GM21381 (cell line): ENCODE measurements around the gene SELENOW.
"Not testable (repeated sequence)": the region's sequence is repeated elsewhere in the genome, so short reads cannot be mapped to it uniquely, and the experiment has no call there.

Experiments
- ATAC-seq: cut with Tn5 transposase; IDR thresholded peaks from one replicate; pipeline ENCODE4 v1.9.1; 2021; ENCODE audit warnings: mild to moderate bottlenecking, moderate library complexity; ENCODE audit not compliant: unreplicated experiment

Gene SELENOW

DNA sequence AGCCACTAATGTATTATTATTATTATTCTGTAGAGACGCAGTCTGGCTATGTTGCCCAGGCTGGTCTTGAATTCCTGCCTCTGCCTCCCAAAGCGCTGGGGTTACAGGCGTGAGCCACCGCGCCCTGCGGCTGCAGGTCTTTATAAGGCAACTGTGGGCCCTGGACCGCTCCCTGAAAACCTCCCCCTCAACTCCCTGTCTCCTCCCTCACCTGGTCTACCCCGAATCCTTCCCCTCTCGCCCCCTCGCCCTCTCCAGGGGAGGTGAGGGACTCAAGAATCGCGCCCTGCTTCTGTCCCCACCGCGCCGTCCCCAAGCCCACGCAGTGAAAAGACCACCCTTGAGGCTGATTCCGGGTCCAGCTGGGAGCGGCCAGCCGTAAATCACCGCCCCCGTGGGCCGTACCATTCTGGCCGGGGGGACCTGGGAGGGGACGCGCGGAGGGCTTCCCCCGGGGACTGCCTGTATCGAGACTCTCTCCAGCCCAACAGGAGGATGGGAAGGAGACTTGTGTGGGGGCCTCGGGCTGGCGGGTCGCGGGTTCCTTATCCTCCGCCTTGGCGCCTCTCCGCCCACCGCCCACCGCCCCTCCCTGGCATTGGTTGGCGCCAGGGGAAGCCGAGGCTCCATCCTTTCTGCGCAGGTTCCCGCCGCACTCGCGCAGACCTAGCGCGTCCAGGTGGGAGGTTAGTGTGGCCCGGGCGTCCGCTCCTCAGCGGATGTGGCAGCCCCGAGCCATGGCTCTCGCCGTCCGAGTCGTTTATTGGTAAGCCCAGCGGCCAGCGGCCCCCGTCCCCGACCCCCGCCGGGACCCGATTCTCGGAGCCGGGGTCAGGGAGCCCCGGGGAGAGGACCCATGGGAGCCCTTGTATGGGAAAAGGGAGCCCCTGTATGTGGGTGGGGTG is at the start of gene SELENOW:
SELENOW (plus strand) TSS at position 655 of the 905 bp plus-strand sequence; CDS start at position 738, 83 bp downstream.
- peak; percentile 66 for ATAC-seq

DNA sequence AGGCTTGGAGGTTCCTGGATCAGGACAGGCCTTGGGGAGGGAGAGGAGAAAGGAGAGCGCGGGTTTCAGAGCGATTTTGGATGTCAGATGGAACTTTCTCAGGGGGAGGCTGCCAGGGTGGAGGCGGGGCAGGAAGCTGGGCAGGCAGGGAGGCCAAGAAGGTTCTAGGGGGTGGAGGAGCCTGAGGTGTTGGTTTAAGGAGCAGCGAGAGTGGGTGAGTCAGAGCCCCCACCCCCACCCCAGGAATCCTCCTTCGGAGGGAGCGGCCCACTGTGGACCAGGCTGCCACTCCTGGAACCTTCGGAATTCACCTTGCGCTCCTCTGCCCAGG is 49.1 kb upstream of the SELENOW start:
- no peak for ATAC-seq

DNA sequence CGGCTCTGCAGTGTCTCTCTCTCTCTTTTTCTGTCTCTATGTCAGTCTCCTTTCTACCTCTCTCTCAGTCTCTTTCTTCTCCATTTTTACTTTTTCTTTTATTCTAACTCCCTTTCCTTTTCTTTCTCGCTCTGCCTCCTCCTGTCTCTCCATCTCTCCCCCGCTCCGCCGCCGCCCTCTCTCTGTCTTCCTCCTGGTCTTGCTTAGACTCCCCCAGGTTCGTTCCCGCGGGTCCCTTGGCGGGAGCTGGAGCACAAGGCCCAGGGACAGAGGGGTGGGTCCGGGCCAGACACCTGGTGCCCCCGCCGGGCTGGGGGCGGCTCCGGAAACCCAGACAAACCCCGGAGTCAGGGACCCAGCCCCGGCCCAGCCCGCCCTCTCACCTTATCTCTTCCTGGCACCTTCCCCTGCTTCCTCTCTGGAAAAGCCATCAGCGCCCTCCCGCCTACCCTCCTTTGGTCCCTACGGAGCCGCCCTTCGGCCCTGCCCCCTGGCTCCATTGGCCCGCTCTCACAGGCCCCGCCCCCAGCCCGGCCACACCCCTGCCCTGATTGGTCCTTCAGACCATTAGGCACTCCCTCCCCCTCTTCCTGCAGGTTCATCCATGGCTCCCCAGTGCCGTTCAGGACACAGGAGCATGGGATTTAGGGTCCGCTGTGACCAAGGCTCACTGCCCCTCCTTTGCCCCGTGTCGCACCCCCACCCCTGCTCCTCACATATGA is 48.5 kb upstream of the SELENOW start:
- no peak for ATAC-seq

DNA sequence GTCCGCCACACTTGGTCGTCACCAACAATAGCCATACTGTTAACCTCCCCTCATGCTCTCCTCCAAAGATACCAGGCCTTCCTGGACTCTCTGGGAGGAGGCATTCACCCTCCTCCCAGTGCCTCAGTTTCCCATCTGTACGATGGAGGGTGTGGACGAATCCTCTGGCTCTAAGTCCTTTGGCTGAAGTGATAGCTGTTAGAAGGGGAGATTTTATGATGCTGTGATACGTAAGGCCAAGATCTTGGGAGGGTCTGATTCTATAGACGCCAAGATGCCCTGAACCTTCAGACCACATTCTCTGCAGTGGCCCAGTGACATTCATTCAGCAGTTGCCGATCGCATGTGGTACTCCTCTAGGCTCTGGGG is 48.0 kb upstream of the SELENOW start:
- ATAC-seq, result no peak

DNA sequence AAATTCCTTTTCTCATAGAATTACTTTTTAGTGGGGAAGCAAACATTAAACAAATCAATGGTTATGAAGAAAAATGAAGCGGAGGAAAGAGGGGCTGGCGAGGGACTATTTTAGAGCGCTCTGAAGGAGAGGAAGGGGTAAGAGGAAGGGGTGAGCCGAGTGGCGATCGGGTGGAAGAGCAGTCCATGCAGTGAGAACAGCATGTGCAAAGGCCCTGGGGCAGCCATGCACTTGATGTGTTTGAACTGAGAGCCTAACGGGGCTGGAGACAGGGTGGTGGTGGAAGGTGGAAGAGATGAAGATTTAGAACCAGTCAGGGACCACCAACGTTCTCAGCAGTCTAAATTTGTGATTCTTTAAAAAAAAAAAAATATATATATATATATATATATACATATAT is 47.6 kb upstream of the SELENOW start:
- ATAC-seq, result no peak

DNA sequence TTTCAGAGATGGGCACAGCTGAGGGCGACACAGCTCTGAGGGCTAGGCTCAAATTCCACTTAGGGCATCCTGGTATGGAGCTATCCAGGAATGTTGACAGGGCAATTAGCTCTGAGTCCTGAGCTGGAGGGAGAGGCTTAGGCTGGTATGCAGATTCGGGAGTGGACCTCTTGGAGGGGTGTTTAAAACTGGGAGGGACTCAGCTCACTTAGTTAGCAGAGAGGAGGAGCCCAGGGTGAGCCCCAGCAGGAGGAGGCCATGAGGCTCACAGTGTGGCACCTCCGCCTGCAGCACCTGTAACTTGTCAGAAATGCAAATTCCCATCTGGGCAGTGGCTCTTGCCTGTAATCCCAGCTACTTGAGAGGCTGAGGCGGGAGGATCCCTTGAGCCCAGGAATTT is 43.4 kb upstream of the SELENOW start:
- ATAC-seq, result no peak

DNA sequence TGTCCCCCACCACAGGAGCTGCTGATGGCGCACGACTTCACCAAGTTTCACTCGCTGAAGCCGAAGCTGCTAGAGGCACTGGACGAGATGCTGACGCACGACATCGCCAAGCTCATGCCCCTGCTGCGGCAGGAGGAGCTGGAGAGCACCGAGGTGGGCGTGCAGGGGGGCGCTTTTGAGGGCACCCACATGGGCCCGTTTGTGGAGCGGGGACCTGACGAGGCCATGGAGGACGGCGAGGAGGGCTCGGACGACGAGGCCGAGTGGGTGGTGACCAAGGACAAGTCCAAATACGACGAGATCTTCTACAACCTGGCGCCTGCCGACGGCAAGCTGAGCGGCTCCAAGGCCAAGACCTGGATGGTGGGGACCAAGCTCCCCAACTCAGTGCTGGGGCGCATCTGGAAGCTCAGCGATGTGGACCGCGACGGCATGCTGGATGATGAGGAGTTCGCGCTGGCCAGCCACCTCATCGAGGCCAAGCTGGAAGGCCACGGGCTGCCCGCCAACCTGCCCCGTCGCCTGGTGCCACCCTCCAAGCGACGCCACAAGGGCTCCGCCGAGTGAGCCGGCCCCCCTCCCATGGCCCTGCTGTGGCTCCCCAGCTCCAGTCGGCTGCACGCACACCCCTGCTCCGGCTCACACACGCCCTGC is 37.5 kb upstream of the SELENOW start:
- no peak for ATAC-seq

DNA sequence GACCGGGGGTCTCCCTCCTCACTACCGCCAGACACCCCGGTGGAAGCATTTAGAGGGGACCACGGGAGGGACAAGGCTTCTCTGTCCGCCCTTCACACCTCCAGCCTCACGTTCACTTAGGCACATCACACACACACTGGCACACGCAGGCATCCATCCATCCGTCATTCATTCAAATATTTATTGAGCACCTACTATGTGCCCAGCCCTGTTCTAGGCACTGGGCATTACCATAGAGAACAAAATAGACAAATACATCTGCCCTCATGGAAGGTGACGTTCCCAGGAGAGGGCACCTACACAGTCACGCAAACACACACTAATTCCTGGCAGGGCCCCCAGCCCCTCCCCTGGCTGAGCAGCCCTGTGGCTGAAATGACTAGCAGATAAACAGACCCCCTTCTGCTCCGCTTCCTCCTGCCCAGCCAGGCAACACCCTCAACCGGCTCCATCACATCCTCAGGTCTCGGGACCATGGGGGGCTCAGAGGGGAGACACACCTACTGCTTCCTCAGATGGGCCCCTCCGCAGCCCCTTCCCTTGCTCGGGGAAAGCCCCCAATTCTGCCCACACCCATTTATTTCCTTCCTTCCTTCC is 36.9 kb upstream of the SELENOW start:
- ATAC-seq, result no peak

DNA sequence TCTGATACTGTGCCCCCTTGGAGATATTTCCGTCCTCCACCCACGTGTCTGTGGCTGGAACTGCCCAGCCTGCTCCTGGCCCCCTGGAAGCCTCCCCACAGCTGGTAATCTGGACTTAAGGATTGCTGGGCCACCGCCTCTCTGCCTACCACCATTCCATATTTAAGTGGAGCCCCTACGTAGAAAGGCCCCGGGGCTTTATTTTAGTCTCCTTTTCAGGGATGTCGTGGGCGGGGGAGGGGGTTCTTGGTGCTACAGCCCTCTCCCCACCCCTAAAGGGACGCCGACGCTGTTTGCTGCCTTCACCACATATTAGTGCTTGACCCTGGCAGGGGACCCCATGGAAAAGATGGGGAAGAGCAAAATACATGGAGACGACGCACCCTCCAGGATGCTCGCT is 35.9 kb upstream of the SELENOW start:
- no peak for ATAC-seq

DNA sequence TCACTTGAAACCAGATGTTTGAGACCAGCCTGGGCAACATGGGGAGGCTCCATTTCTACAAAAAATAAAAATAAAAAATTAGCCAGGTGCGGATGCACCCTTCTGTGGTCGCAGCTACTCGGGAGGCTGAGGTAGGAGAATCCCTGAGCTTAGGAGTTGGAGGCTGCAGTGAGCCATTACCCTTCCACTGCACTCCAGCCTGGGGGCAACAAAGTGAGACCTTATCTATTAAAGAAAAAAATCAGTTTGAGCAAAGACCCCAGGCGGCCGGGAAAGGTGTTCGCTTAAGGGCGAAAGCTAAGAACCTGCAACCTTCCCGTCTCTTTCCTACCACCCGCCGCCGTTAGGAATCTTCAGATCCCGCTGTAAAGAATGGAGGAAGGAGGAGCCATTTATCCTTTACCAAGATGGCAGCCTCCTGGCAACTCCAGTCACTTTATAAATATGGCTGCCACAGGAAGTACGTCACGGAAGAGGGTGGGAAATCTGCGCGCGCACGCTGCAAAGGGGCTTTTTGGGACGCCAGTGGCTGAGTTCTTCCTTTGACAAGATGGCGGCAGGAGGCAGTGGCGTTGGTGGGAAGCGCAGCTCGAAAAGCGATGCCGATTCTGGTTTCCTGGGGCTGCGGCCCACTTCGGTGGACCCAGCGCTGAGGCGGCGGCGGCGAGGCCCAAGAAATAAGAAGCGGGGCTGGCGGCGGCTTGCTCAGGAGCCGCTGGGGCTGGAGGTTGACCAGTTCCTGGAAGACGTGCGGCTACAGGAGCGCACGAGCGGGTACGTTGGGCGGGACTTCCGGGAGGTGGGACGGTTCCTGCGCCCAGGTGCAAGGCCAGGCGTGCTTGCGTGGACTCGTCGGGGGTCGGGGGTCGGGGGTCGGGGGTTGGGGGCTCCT is 33.2 kb upstream of the SELENOW start, which contains the start of gene NOP53:
NOP53 (plus strand) TSS at position 537 of the 892 bp plus-strand sequence; CDS start at position 551, 14 bp downstream.
- ATAC-seq, result peak; percentile 65

DNA sequence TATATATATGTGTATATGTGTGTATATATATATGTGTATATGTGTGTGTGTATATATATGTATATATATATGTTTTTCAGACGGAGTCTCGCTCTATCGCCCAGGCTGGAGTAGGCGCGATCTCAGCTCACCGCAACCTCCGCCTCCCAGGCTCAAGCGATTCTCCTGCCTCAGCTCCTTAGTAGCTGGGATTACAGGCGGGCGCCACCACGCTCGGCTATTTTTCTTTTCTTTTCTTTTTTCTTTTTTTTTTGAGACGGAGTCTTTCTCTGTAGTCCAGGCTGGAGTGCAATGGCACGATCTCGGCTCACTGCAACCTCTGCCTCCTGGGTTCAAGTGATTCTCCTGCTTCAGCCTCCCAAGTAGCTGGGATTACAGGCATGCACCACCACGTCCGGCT is 32.4 kb upstream of the SELENOW start:
- not testable (repeated sequence) for ATAC-seq

DNA sequence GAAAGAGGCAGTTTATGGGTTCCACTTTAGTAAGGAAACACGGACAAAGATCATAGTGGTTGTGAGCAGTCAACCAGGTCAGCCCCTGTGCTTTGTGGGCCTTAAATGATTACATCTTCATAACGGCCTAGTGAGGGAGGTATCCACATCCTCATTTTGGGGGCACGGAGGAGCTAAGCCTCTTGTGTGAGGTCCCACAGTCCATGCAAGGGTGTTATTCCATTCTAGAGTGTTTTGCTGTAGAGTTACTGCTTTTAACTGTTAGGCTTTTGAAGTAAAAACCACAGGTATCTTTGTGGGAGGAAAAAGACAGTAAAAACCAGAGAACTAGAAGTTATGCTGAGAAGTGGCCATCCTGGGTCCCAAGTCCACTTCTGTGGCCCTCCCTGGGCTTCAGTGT is 29.2 kb upstream of the SELENOW start:
- no peak for ATAC-seq

DNA sequence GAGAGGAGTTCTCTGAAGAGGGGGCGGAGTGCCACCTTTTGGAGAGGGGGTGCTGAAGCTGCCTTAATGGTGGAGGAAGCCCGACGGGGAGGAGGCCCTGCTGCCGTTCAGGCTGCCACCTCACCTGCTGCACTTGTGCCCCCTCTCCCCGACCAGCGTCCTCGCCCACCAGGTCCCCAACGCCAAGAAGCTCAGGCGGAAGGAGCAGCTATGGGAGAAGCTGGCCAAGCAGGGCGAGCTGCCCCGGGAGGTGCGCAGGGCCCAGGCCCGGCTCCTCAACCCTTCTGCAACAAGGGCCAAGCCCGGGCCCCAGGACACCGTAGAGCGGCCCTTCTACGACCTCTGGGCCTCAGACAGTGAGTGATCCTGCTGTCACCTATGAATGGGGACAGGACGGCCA is 27.8 kb upstream of the SELENOW start:
- ATAC-seq, result no peak

DNA sequence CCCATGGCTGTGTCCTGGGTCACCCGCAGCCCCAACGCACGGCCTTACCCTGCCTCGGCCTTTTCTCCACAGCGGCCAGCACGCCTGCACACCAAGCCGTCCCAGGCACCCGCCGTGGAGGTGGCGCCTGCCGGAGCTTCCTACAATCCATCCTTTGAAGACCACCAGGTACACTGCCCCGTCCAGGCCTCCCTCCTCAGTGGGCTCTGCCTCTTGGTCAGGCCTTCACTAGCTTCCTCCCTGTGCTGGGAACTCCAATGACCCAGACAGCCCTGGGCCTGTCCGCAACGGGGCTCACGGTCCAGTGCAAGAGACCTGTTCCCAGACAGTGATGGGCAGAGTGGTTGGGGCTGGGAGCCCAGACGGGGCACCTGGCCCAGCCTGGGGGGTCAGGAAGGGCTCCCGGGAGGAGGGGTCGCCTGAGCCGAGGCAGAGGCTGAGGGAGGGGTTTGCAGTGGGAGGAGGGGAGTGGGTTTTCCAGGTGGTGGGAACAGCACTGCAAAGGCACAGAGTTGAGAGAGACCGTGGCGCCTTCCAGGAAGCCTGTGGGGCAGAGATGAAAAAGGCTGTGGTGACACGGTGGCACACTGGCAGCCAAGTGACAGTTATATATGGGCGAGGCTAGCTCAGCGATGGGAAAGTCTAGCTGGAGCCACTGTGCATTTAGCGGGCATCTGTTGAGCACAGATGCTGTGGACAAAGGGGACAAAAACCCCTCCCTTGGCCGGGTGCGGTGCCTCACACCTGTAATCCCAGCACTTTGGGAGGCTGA is 25.9 kb upstream of the SELENOW start:
- ATAC-seq, result no peak

DNA sequence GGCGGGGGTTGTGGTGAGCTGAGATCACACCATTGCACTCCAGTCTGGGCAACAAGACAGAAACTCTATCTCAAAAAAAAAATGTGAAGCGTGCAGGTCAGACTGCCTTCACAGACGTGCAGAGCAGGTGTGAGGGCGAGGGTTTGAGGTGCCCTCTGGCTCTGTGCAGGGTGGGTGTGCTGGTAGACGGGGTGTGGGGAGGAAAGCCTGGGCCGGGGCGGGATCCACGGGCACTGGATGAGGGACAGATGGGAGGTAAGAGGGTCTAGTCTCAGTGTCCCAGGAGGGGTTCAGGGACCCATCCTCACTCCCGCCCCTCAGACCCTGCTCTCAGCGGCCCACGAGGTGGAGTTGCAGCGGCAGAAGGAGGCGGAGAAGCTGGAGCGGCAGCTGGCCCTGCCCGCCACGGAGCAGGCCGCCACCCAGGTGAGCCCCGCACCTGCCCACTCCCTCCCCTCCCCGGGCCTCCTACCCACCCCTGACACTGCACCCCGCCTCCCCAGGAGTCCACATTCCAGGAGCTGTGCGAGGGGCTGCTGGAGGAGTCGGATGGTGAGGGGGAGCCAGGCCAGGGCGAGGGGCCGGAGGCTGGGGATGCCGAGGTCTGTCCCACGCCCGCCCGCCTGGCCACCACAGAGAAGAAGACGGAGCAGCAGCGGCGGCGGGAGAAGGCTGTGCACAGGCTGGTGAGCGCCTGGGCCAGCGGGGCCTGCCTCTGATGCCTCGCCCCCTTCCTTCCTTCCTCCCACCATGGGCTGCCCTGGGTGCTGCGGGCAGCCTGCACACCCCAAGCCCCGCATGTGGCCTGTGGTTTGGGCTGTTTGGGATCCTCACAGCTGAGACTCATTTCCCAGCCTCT is 24.1 kb upstream of the SELENOW start:
- no peak for ATAC-seq

DNA sequence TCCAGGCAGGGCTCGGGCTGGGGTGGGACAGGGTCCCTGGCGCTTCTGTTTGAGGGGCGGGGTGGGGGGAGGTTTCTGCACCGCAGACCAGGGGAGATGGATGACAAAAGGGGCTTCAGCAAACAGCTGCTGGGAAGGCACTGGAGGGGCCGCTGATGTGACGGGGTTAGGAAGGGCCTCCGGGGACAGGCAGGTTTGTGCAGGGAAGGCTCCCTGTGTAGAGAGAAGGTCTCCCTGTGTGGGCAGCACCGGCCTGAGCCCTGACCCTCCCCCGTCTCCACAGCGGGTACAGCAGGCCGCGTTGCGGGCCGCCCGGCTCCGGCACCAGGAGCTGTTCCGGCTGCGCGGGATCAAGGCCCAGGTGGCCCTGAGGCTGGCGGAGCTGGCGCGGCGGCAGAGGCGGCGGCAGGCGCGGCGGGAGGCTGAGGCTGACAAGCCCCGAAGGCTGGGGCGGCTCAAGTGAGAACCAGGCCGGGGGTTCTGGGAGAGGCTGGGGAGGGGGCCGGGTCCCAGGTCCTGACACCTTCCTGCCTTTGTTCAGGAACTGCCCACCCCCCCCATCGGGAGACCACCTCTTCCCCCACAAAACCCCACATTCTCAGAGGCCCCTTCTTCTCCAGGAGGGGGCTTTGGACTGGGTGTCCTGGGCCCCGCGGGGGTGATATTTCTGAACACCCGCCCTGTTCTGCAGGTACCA is 23.3 kb upstream of the SELENOW start:
- no peak for ATAC-seq

DNA sequence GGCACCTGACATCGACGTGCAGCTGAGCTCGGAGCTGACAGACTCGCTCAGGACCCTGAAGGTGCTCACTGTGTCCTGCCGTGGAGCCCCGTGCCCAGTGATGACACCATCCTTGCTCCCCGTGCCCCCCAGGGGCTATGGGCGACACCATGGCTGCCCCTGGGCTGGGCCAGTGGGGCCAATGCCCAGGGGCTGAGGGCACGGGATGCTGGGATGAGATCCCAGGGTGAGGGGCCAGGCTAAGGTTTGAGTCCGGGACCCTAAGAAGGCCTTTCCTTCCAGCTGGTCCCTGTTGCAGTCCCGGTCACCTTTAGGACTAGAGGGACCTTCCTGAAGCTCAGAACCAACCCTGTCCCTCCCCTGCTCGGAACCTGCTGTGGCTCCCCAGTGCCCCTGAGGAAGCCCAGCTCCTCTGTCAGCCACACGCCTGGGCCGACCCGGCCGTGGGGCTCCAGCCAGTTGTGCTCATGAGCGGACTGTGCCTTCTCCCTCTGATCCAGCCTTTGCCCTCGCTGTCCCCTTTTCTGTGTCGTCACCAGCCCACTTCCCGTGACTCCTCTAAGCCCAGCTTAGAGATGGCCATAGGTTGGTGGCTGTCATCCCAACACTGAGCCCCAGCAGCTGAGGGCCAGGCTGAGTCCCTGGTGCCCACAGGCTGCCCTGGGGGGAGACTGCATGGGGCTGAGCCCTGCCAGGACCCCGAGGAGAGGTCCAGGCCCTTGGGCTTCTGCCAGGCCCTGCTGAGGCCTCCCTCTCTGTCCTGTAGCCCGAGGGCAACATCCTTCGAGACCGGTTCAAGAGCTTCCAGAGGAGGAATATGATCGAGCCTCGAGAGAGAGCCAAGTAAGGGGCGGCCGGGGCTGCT is 22.5 kb upstream of the SELENOW start:
- no peak for ATAC-seq
